HK-2 (cell line): ENCODE measurements around the gene PIP5K1B.
"Not testable (repeated sequence)": the region's sequence is repeated elsewhere in the genome, so short reads cannot be mapped to it uniquely, and the experiment has no call there.

ENCODE experiments used
- DNase-seq: peaks from one replicate; pipeline ENCODE4 v3.0.0-alpha.2; 2018; ENCODE audit not compliant: unreplicated experiment

The PIP5K1B gene

DNA sequence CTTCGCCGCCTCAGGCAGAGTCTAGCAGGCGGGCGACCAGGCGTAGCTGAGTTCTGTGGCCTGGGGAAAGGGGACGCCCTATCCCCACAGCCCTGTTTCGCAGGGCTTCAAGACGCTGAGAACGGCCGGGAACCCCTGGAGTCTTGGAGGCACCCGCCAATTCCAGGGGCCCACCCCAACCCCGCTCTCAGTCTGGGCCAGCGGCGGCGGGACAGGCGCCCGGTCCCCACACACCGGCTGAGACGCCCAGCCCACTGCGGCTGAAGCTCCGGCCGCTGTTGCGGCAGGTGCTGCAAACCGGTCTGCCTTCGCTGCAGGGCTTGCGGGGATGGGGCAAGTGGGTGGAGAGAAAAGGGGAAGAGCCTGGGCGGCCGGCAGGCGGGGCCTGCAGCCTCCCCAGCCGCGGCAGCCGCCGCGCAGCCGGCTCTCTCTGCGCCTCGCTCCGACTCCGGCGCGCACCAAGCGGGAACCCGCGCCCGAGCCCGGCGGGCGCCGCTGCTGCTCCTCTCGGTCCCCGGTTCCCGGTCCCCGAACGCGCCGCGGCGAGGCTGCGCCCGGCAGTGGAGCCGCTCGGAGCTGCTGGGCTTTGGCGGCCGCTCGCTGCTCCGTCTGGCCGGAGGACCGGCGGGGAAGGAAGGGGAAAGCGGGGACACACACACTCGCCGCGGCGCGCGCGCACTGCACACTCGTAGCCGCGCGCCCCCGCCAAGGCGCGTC, at the start of gene PIP5K1B:
Gene PIP5K1B (plus strand): TSS at position 427 of the 717 bp plus-strand sequence. CDS start 117,375 bp downstream, outside the sequence.
- DNase-seq, result peak; percentile 3

- no peak for DNase-seq
These were observed 41.0 kb upstream of the PIP5K1B start for GRCh38 chr9:68664036-68664435.

DNA sequence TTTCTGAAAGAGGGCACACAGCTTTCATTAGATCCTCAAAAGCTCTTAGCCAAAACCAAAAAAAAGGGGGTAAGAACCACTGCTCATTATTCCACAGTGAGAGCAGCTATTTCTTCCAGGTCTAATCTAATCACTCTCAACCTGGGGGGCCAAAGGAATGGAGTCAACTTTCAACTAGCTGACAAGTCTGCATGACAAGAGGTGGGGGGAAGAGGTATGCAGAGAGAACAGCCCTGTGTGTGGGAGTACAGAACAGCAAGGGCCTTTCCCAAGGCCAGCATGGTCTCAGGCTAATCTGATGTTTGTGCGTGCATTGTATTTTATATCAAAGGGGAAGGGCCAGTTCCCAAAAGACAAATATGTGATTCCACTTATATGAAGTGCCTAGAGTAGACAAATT, 36.9 kb upstream of the PIP5K1B start:
- DNase-seq, result no peak

- DNase-seq, result no peak
These were observed 35.8 kb upstream of the PIP5K1B start for GRCh38 chr9:68669218-68669617.

DNA sequence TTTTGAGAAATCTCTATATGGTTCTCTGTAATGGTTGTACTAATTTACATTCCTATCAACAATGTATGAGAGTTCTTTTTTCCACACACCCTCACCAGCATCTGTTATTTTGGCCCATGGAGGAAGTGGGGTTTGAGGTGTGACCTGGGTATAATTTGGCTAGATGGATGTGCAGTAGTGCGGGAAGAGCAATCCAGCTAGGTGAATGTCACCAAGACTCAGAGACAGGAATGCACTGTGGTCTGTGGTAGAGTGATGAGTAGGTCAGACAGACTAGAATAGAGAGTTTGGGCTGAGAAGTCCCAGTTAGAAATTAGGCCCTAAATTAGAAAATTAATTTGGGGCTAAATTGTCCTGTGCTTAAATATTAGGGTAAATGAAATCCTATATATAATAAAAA, 32.8 kb upstream of the PIP5K1B start:
- DNase-seq, result no peak

DNA sequence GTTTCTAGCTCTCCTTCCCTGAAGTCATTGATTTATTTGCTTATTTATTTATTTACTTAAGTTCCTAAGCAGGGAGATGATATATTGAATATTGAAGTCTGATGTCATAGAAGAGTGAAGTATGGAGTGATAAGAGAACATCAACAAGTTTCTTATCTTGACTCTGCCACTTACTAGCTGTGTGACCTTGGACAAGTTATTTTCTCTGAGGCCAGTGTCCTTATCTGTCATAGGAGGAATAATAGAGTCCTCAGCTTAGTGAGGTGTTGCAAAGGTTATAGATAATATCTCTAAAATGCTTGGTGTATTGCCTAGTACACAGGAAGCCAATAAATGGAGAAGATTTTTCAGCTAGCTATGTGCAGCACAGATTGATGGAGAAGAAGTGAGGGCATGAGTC, 32.4 kb upstream of the PIP5K1B start:
- no peak for DNase-seq

DNA sequence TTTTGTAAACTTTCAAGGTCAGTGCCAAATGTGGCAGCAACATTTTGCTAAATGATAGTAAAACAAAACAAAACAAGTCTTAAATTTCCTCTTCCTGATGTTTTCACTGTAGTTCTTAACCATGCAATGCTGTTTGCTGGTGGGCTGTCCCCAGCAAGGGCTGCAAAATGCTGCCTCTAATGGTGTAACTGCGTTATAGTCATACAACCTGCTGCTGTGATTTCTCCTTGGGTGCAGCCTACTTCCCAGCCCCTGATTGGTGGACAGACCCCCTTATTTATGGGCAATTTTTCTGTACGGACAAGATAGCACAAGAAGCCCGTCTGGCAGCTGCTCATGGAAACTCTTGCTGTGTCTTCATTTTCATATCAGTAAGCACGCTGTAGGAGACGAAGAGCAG, 26.6 kb upstream of the PIP5K1B start:
- DNase-seq, result no peak

DNA sequence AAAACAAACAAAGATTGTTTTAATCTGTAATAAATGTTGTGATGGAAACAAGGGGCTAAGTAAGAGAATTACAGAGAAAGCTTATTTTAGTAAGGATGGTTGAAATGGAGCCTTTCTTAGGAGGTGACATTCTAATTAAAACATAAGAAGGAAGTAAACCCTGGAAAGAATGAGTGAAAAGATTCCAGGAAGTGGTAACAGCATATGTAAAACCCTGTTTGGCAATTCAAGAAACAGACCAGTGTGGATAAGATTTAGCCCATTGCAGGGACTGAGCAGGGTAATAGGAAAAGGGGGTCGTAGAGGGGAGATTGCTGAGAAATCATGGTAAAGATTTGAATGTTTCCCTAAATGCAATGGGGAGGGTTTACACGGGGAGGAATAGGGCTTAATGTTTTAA, 21.6 kb upstream of the PIP5K1B start:
- DNase-seq, result no peak

DNA sequence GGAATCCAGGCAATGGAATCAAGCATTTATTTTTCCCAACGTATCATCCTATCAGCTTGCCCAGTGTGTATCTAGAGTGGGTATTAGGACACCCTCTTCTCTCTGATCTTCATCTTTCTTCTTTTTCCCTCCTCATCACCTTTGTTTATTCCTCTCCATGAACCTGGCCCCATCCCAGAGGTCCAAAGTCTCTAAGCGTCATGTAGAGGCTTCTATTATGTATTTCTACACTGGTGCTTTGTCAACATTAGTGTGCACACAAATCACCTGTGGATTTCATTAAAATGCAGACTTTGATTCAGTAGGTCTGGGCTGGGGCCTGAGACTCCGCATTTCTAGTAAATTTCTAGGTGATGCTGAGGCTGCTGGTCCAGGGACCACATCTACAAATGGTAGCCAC, 19.8 kb upstream of the PIP5K1B start:
- no peak for DNase-seq

GRCh38 chr9:68685770-68686169, 19.3 kb upstream of the PIP5K1B start:
- no peak for DNase-seq

DNA sequence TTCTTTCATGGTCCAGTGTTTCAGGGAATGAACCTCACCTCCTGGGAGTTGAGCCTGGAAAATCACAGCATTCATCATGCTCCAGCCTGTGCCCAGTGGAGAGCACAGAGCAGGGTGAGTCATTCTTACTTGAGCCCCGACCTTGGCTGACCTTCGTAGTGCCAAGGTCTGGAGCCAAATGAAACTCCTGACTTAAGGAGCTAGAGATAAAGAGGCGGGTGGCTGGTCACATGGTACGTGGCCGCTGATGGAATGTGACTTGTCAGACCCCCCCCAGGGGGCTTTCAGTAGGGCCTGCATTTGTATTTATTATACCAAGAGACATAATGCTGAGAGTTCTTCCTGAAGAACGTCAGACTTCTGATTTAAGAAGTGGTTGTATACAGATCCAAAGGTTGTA, 15.0 kb upstream of the PIP5K1B start:
- DNase-seq, result no peak

DNA sequence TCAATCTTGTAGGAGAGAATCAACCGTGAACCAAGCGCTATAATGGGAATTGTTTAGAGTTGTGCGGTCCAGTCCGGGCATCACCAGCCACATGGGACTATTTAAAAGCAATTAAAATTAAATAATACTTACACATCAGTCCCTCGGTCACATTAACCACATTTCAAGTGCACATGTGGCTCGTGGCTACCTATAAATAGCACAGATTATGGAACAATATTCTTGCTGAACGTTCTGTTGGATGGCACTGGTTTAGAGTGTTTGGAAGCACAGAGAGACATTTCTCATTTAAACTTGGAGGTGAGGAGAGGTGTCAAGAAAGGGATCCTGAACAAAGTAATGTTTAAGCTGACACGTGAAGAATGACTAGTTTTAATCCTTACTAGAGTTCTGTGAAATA, 12.5 kb upstream of the PIP5K1B start:
- DNase-seq, result no peak

- DNase-seq, result no peak
These were observed 10.9 kb upstream of the PIP5K1B start for GRCh38 chr9:68694125-68694524.

- no peak for DNase-seq
These were observed 7.2 kb upstream of the PIP5K1B start for GRCh38 chr9:68697851-68698250.

- no peak for DNase-seq
These were observed 6.0 kb upstream of the PIP5K1B start for GRCh38 chr9:68698943-68699509.

DNA sequence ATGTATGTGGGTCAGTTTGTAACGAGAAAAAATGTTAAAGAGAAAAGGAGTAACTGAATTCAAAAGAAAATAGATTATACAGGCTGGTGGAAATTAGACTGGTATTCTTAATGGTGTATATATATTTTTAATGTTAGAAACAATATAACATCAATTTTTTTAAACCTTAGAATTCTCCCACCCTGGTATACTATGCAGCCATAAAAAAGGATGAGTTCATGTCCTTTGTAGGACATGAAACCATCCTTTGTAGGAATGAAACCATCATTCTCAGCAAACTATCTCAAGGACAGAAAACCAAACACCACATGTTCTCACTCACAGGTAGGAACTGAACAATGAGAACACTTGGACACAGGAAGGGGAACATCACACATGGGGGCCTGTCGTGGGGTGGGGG, 5.4 kb upstream of the PIP5K1B start:
- DNase-seq, result not testable (repeated sequence)

- no peak for DNase-seq
These were observed 2.5 kb upstream of the PIP5K1B start for GRCh38 chr9:68702493-68702892.

- no peak for DNase-seq
These were observed 1.4 kb upstream of the PIP5K1B start for GRCh38 chr9:68703672-68704071.

DNA sequence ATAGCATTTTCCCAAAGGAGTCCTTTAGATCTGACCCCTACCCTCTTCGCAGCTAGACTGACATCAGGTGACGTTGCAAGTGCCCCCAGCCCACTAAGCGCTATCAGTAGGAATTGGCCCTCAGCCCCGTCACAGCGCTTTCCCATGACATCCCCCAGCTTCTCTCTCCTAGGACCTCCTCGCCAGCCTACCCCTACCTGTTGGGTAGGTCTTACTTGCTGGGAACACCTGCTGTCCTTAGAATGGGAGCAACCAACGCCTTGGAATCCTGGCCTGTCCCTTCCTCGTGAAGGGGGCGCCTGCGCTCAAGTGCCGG, 584 bp upstream of the PIP5K1B start:
- no peak for DNase-seq

DNA sequence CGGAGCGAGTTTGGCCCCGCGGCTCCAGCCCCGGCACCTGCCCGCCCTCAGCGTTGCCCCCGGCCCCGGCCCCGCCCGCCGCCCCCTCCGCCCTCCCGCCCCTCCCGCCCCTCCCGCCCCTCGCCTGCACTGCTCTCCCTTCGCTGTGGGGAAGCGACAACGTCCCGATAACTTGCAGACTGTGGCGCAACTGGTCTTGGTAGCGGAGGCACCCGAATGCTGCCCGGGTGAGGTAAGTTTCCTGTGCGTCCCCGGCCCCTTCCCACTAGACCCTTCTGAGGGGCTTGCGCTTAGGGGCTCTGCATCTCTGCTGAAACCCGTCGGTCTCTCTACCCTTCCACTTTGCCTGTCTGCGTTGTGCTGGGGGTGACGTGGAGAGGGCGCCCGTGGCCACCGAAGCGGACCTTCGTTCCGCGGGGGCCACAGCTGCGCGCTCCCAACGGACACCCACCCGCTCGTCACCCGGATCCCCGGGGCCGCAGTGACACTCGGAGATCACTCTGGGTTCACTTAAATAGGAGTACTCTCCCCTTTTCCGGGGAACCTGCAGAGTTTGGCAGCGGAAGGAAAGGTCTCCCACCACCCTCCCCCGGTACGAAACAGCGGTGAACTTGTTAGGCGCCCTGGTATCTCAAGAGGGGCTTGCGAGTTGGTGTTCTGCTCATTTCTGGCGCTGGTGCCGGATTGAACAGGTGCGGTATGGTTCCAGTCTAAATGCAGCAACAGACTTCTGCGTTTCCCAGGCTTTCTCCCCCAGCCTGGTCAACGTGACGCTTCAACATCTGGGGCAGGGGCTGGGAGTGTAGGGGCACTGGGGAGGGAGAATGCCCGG, 707 bp downstream of the PIP5K1B start:
- DNase-seq, result no peak

- DNase-seq, result no peak
These were observed 1.5 kb downstream of the PIP5K1B start for GRCh38 chr9:68706363-68707201.

- DNase-seq, result no peak
These were observed 2.9 kb downstream of the PIP5K1B start for GRCh38 chr9:68707801-68708488.
